T47D (cell line): ENCODE results near the gene DDX56.
"Not testable (repeated sequence)": the region's sequence is repeated elsewhere in the genome, so short reads cannot be mapped to it uniquely, and the experiment has no call there.

ENCODE experiments used
- DNase-seq, 2 experiments: peaks; one replicate each; pipeline versions ENCODE4 v3.0.0 to v3.0.0-alpha.2; 2011 to 2012; ENCODE audit warnings: low read depth in 1 of 2, low spot score in 1 of 2
- JUND ChIP-seq: IDR thresholded peaks from 2 replicates; pipeline ENCODE4 v1.6.1; 2012; ENCODE audit warnings: low read depth
- in situ Hi-C: cut with HindIII; loops from 2 replicates; pipeline ENCODE4 v1.10.0; 2016; ENCODE audit warnings: low sequenced_read_pairs, low pct_unique_long_range_greater_than_20kb

Gene DDX56

GRCh38 chr7:44608916-44609648 lies 35.4 kb upstream of the DDX56 start:
- in situ Hi-C loops: no loop called here
- no peak for DNase-seq
- TF ChIP-seq JUND: no peak

- in situ Hi-C loops: no loop called here
- no peak for DNase-seq
- no peak for TF ChIP-seq JUND
Measured at GRCh38 chr7:44607141-44608068, 33.7 kb upstream of the DDX56 start.

GRCh38 chr7:44606341-44607140 lies 32.8 kb upstream of the DDX56 start, which contains the start of gene OGDH:
OGDH (plus strand) TSS chr7:44606627; CDS start chr7:44624344, 17,717 bp downstream.
- DNase-seq: peak; percentile 99
- in situ Hi-C loops: no loop called here
- TF ChIP-seq JUND: no peak

GRCh38 chr7:44604941-44605340 lies 31.2 kb upstream of the DDX56 start:
- no peak for TF ChIP-seq JUND
- in situ Hi-C loops: no loop called here
- DNase-seq: no peak

GRCh38 chr7:44603193-44603592 lies 29.5 kb upstream of the DDX56 start:
- no peak for TF ChIP-seq JUND
- DNase-seq: no peak
- in situ Hi-C loops: no loop called here

- TF ChIP-seq JUND: no peak
- DNase-seq: no peak
- in situ Hi-C loops: no loop called here
Measured at GRCh38 chr7:44602576-44602910, 28.8 kb upstream of the DDX56 start.

- TF ChIP-seq JUND: no peak
- no peak for DNase-seq
- in situ Hi-C loops: no loop called here
Measured at GRCh38 chr7:44599222-44599621, 25.5 kb upstream of the DDX56 start.

- DNase-seq, in situ Hi-C loops: not testable (repeated sequence)
Measured at GRCh38 chr7:44597181-44597580, 23.5 kb upstream of the DDX56 start.

- peak in 1 of 2 experiments; percentile 28 for DNase-seq
- no peak for TF ChIP-seq JUND
- in situ Hi-C loops: no loop called here
Measured at GRCh38 chr7:44595934-44596635, 22.4 kb upstream of the DDX56 start.

GRCh38 chr7:44590910-44591309 lies 17.2 kb upstream of the DDX56 start:
- no peak for TF ChIP-seq JUND
- in situ Hi-C loops: no loop called here
- no peak for DNase-seq

- in situ Hi-C loops: no loop called here
- TF ChIP-seq JUND: no peak
- peak in 1 of 2 experiments; percentile 80 for DNase-seq
Measured at GRCh38 chr7:44587843-44588711, 14.4 kb upstream of the DDX56 start.
